ENCODE results near the gene TMEM86A. TPM values are rescaled to one million over a fixed set of nuclear protein-coding genes. Genes with fewer than 3 reads are reported as not detected.

The TMEM86A gene
- total and polyA plus RNA-seq, 2 of the 13 experiments (the other 11 are each of a cell fraction or from before 2014, with no cell fraction given), result 0.03 to 0.07 TPM

DNA sequence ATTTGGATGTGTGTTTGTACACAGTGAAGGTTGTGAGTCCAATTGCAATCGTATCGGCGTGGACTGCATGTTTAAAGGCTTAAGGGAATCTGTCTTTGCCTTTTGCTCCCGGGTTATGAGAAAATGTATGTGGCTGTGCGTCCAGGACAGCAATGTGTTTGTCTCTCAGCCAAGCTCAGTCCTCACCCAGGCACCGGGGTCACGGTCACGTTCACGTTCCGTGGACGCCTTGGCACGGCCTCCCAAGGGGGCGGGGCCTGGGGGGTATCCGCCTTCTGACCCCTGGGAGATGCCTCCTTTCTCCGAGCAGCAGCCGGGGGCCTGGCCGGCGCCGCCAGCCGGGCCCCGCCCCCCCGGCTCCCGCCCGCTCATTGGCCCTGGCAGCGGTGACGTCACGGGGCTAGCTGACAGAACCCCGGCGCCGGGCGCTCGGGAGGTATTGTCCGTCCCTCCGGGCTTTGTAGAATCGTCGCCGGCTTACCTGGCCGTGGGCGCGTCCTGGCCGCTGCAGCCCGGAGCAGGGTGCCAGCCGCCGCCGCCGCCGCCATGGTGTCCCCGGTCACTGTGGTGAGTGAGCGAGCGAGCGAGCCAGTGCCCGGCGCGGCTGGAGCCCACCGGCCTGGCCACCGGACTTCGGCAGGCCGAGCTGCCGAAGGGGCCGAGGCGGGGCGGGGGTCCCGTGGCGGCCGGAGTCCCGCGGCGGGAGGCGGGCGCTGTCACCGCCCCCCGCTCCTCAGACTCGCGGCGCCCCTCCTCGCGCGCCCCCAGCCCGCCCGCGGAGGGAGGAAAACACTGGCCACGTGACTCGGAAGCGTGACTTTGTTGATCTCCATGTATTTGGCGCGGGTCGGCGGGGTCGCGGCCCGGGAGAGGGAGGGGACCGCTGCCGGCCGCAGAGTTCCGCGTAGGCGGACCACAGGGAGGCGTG is at the start of gene TMEM86A (continued):
- TF ChIP-seq, protein P1, sequence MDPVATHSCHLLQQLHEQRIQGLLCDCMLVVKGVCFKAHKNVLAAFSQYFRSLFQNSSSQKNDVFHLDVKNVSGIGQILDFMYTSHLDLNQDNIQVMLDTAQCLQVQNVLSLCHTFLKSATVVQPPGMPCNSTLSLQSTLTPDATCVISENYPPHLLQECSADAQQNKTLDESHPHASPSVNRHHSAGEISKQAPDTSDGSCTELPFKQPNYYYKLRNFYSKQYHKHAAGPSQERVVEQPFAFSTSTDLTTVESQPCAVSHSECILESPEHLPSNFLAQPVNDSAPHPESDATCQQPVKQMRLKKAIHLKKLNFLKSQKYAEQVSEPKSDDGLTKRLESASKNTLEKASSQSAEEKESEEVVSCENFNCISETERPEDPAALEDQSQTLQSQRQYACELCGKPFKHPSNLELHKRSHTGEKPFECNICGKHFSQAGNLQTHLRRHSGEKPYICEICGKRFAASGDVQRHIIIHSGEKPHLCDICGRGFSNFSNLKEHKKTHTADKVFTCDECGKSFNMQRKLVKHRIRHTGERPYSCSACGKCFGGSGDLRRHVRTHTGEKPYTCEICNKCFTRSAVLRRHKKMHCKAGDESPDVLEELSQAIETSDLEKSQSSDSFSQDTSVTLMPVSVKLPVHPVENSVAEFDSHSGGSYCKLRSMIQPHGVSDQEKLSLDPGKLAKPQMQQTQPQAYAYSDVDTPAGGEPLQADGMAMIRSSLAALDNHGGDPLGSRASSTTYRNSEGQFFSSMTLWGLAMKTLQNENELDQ (CRISPR knock-in tag; IDR thresholded peaks at IDR 0.05; ENCODE audit: borderline replicate concordance), result no peak
- TF ChIP-seq CCAR2 (optimal IDR thresholded peaks at IDR 0.05; ENCODE audit: low read depth, low read length), result no peak
- 0 out of 2 replicates have a peak, but pooled peaks have one; percentile 36 for TF ChIP-seq GATAD1 (CRISPR knock-in tag; IDR thresholded peaks at IDR 0.05)
- TF ChIP-seq ZNF264 (CRISPR knock-in tag; IDR thresholded peaks at IDR 0.05), result no peak
- TF ChIP-seq TCF7L2 (IDR thresholded peaks at IDR 0.05; ENCODE audit: low read depth, low read length), result no peak
- TF ChIP-seq NR2F6 (IDR thresholded peaks at IDR 0.05), result peak; percentile 34; the same call in 1 of the 2 replicates
- TF ChIP-seq NR2F6 (CRISPR knock-in tag; IDR thresholded peaks at IDR 0.05), result peak; percentile 73
- no peak for TF ChIP-seq ZNF280D (CRISPR knock-in tag; IDR thresholded peaks at IDR 0.05)
- peak; percentile 41 for TF ChIP-seq FOXA3 (CRISPR knock-in tag; IDR thresholded peaks at IDR 0.05)
- TF ChIP-seq AGO1 (IDR thresholded peaks at IDR 0.05; ENCODE audit: low read depth, low read length, poor library complexity, severe bottlenecking), result no peak
- no peak for TF ChIP-seq ZNF83 (CRISPR knock-in tag; IDR thresholded peaks at IDR 0.05; ENCODE audit: borderline replicate concordance)
- TF ChIP-seq, protein P2, sequence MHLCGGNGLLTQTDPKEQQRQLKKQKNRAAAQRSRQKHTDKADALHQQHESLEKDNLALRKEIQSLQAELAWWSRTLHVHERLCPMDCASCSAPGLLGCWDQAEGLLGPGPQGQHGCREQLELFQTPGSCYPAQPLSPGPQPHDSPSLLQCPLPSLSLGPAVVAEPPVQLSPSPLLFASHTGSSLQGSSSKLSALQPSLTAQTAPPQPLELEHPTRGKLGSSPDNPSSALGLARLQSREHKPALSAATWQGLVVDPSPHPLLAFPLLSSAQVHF (CRISPR knock-in tag; IDR thresholded peaks at IDR 0.05), result no peak
- no peak for TF ChIP-seq ZNF569 (CRISPR knock-in tag; IDR thresholded peaks at IDR 0.05; ENCODE audit: borderline replicate concordance)
- no peak for TF ChIP-seq ZNF326 (CRISPR knock-in tag; IDR thresholded peaks at IDR 0.05; ENCODE audit: borderline replicate concordance)
- TF ChIP-seq ZNF652 (CRISPR knock-in tag; IDR thresholded peaks at IDR 0.05; ENCODE audit: borderline replicate concordance, low read depth), result no peak
- TF ChIP-seq SP1 (IDR thresholded peaks at IDR 0.05), result no peak
- TF ChIP-seq SP1 (CRISPR knock-in tag; IDR thresholded peaks at IDR 0.05), result peak; percentile 71
- TF ChIP-seq ZNF614 (CRISPR knock-in tag; IDR thresholded peaks at IDR 0.05; ENCODE audit: borderline replicate concordance), result no peak
- no peak for TF ChIP-seq BCL3 (CRISPR knock-in tag; IDR thresholded peaks at IDR 0.05)
- TF ChIP-seq KLF15 (CRISPR knock-in tag; IDR thresholded peaks at IDR 0.05; ENCODE audit: borderline replicate concordance), result no peak
- TF ChIP-seq HDAC2 (CRISPR knock-in tag; IDR thresholded peaks at IDR 0.05), result 0 out of 2 replicates have a peak, but pooled peaks have one; percentile 45
- no peak for TF ChIP-seq ZNF737 (CRISPR knock-in tag; IDR thresholded peaks at IDR 0.05; ENCODE audit: borderline replicate concordance)
- TF ChIP-seq KLF16 (CRISPR knock-in tag; IDR thresholded peaks at IDR 0.05), result no peak
